Panc1 (cell line): Measurements from ENCODE around the gene IL13RA1. TPM values are rescaled to one million over a fixed set of nuclear protein-coding genes. Genes with fewer than 3 reads are reported as not detected.

Experiments used
- ATAC-seq: fragments of 200-7000 bp; cut with Tn5 transposase; 2 replicates; pipeline ENCODE4 v1.9.1; 2020; ENCODE audit warnings: mild to moderate bottlenecking, moderate library complexity
- BruUV-seq: library from RNA; stranded (reverse); fragments of 400-500 nt; replicated peaks from 2 replicates; lab custom pipeline; 2021; lab: Mats Ljungman, UMichigan
- CTCF ChIA-PET: fragments of 300-600 bp; sonication (Branson Sonifier 250); formaldehyde crosslinking; loops from one replicate; lab custom pipeline; 2022; ENCODE audit warnings: antibody characterized with exemption; lab: Charles Lee
- POLR2A ChIA-PET: fragments of 300-600 bp; sonication (Branson Sonifier 250); formaldehyde crosslinking; loops from one replicate; lab custom pipeline; 2022; ENCODE audit warnings: antibody characterized with exemption; lab: Charles Lee
- DNase-seq: peaks from one replicate; pipeline ENCODE4 v3.0.0-alpha.2; 2010; ENCODE audit warnings: low read depth, low spot score
- H3K27ac ChIP-seq: 2 replicates; pipeline ENCODE4 v1.5.1; 2011; ENCODE audit warnings: mild to moderate bottlenecking, low read length, inconsistent platforms
- H3K27me3 ChIP-seq: fragments of 200-500 bp; sonication (Bioruptor generic); 2 replicates; pipeline ENCODE4 v1.6.0; 2014; ENCODE audit warnings: low read length, inconsistent platforms; ENCODE audit not compliant: control insufficient read depth, insufficient read depth
- H3K36me3 ChIP-seq: fragments of 200-500 bp; sonication (Bioruptor generic); 2 replicates; pipeline ENCODE4 v1.5.1; 2014; ENCODE audit warnings: inconsistent platforms, mild to moderate bottlenecking, low read length, moderate library complexity; ENCODE audit not compliant: control insufficient read depth, insufficient read depth
- H3K4me1 ChIP-seq: 2 replicates; pipeline ENCODE4 v1.5.1; 2011; ENCODE audit warnings: inconsistent platforms, mild to moderate bottlenecking, low read length, moderate library complexity; ENCODE audit not compliant: control insufficient read depth, insufficient read depth
- H3K4me3 ChIP-seq, 2 experiments: 2 replicates each; pipeline ENCODE4 v1.5.1; 2011 to 2012; ENCODE audit warnings: low read depth in 2 of 2, low read length in 2 of 2, mild to moderate bottlenecking in 2 of 2, inconsistent platforms in 1 of 2, moderate library complexity in 1 of 2
- H3K9me3 ChIP-seq: fragments of 200-500 bp; sonication (Bioruptor generic); 2 replicates; pipeline ENCODE4 v1.5.1; 2014; ENCODE audit warnings: low read depth, mild to moderate bottlenecking, inconsistent platforms, low read length, moderate library complexity; ENCODE audit not compliant: control insufficient read depth, insufficient read depth
- POLR2AphosphoS5 ChIP-seq: IDR thresholded peaks from 2 replicates; pipeline ENCODE4 v1.6.1; 2012; ENCODE audit warnings: mild to moderate bottlenecking, low read depth, low read length, moderate library complexity
- SIN3A ChIP-seq: IDR thresholded peaks from 2 replicates; pipeline ENCODE4 v1.6.1; 2012; ENCODE audit warnings: low read depth, mild to moderate bottlenecking, low read length, moderate library complexity, borderline replicate concordance; ENCODE audit not compliant: insufficient read depth
- TCF7L2 ChIP-seq: IDR thresholded peaks from 2 replicates; pipeline ENCODE4 v1.6.1; 2011; ENCODE audit warnings: mild to moderate bottlenecking, low read depth, low read length, inconsistent platforms
- in situ Hi-C: cut with HindIII; loops from 2 replicates; pipeline ENCODE4 v1.10.0; 2016; ENCODE audit warnings: low sequenced_read_pairs, low pct_unique_long_range_greater_than_20kb
- intact Hi-C: fragments of 100-400 bp; cut with micrococcal nuclease; formaldehyde crosslinking; loops from one replicate; pipeline ENCODE4 v1.10.0; 2022; ENCODE audit not compliant: unreplicated experiment
- total RNA-seq: library from RNA; stranded (reverse); gene quantifications from one replicate; pipeline ENCODE4 v1.2.1, GENCODE V29; 2021; ENCODE audit not compliant: unreplicated experiment
- TF ChIP-seq, protein P1 (sequence below), 2 experiments: IDR thresholded peaks; 2 replicates each; pipeline ENCODE4 v1.6.1; 2011 to 2012; ENCODE audit warnings: low read depth in 2 of 2, control low read depth in 1 of 2, low read length in 1 of 2, mild to moderate bottlenecking in 1 of 2, moderate library complexity in 1 of 2; ENCODE audit not compliant: insufficient read depth in 1 of 2
- TF ChIP-seq, protein P2 (sequence below): fragments of 450-650 bp; IDR thresholded peaks from 2 replicates; pipeline ENCODE4 v1.5.1; 2017; ENCODE audit warnings: mild to moderate bottlenecking

Gene IL13RA1
- total RNA-seq, 1 experiment from 2014 or later, result 191 TPM

DNA sequence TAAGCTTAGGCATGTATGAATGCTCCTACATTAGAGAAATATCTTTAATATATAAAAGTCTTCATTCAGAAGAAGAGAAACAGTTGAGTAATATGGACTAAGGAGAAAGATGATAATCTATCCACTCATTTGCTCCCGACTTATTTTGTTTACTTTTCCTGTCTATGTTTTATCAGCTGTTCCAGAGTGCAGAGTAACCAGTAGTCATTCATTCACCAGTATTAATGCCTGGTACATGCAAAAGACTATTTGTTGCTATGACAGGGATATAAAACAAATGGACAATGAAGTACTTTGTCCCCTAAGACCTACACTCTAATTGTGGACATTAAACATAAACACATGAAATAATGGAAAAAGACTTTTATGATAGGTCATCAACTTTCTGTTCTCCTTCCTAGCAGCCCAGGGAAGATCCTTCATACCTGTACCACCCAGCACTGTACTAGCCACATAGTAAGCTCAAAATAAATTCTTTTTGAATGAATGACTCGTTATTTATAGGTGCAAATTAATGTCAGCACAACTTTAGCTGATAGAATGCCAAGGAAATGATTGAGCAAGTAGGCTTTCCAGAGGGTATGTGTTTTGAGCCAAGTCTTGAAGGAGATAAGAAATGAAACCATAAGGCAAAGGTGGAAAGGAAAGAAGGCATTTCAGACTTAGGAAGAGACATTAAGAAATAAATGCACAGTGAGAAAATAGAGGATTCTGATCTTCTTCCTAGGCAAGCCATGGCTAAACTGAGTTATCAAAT lies 45.0 kb upstream of the IL13RA1 start:
- TF ChIP-seq TCF7L2 (no peak), POLR2AphosphoS5 (no peak), SIN3A (no peak)
- TF ChIP-seq, protein P1, sequence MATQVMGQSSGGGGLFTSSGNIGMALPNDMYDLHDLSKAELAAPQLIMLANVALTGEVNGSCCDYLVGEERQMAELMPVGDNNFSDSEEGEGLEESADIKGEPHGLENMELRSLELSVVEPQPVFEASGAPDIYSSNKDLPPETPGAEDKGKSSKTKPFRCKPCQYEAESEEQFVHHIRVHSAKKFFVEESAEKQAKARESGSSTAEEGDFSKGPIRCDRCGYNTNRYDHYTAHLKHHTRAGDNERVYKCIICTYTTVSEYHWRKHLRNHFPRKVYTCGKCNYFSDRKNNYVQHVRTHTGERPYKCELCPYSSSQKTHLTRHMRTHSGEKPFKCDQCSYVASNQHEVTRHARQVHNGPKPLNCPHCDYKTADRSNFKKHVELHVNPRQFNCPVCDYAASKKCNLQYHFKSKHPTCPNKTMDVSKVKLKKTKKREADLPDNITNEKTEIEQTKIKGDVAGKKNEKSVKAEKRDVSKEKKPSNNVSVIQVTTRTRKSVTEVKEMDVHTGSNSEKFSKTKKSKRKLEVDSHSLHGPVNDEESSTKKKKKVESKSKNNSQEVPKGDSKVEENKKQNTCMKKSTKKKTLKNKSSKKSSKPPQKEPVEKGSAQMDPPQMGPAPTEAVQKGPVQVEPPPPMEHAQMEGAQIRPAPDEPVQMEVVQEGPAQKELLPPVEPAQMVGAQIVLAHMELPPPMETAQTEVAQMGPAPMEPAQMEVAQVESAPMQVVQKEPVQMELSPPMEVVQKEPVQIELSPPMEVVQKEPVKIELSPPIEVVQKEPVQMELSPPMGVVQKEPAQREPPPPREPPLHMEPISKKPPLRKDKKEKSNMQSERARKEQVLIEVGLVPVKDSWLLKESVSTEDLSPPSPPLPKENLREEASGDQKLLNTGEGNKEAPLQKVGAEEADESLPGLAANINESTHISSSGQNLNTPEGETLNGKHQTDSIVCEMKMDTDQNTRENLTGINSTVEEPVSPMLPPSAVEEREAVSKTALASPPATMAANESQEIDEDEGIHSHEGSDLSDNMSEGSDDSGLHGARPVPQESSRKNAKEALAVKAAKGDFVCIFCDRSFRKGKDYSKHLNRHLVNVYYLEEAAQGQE (IDR thresholded peaks at IDR 0.05; ENCODE audit: insufficient read depth in 1 of 2, low read depth in 2 of 2, low read length in 1 of 2), result no peak
- TF ChIP-seq, protein P2, sequence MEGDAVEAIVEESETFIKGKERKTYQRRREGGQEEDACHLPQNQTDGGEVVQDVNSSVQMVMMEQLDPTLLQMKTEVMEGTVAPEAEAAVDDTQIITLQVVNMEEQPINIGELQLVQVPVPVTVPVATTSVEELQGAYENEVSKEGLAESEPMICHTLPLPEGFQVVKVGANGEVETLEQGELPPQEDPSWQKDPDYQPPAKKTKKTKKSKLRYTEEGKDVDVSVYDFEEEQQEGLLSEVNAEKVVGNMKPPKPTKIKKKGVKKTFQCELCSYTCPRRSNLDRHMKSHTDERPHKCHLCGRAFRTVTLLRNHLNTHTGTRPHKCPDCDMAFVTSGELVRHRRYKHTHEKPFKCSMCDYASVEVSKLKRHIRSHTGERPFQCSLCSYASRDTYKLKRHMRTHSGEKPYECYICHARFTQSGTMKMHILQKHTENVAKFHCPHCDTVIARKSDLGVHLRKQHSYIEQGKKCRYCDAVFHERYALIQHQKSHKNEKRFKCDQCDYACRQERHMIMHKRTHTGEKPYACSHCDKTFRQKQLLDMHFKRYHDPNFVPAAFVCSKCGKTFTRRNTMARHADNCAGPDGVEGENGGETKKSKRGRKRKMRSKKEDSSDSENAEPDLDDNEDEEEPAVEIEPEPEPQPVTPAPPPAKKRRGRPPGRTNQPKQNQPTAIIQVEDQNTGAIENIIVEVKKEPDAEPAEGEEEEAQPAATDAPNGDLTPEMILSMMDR, result no peak
- Histone ChIP-seq H3K4me1 (peaks cover 7% of the 10 kb centered on the region), H3K27ac (no peak overlapping the region), H3K9me3 (no peaks in the 10 kb centered on the region), H3K27me3 (no peaks in the 10 kb centered on the region), H3K36me3 (no peaks in the 10 kb centered on the region), H3K4me3 (no peak overlapping the region)
- no TSS peak for BruUV-seq
- ChIA-PET CTCF (no interaction called here), POLR2A (no interaction called here)
- intact Hi-C loops, result no loop called here
- DNase-seq (no peak), ATAC-seq (no peak)
- in situ Hi-C loops, result no loop called here

DNA sequence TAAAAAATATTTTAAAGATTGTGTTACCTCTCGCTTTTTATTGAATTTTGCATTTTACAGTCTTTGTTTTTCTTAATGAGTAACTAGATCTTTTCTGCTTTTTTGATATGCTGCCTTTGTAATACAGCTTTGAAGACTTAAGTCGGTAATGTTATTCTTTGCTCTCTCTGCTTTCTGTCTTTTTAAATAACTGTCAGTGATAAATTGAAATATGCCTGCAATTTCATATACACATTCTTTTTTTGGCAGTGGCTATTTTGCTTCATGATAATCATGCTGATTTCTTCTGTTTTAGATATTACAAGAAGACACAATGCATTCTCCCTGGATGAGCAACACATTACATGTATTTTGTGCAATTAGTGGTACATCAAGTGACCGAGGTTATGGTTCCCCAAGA lies 42.0 kb upstream of the IL13RA1 start:
- TF ChIP-seq SIN3A (no peak), POLR2AphosphoS5 (no peak), TCF7L2 (no peak)
- TF ChIP-seq, protein P2, result no peak
- TF ChIP-seq, protein P1 (IDR thresholded peaks at IDR 0.05; ENCODE audit: insufficient read depth in 1 of 2, low read depth in 2 of 2, low read length in 1 of 2), result no peak
- H3K27me3 ChIP-seq, result no peaks in the 10 kb centered on the region

More for the DNA sequence above, 42.0 kb upstream of the IL13RA1 start:
- in situ Hi-C loops, result no loop called here
- Histone ChIP-seq H3K36me3 (no peaks in the 10 kb centered on the region), H3K27ac (no peak overlapping the region), H3K4me1 (peaks cover 7% of the 10 kb centered on the region), H3K9me3 (no peaks in the 10 kb centered on the region), H3K4me3 (no peak overlapping the region)
- POLR2A ChIA-PET, result no interaction called here
- CTCF ChIA-PET, result interaction anchor here (0.9 kb wide), 1 partner anchor 47 kb away, joined by 3 read pairs; no protein-coding TSS in a partner anchor
- intact Hi-C loops, result no loop called here
- DNase-seq (no peak), ATAC-seq (no peak)
- no TSS peak for BruUV-seq
